HG02763 (cell line): ENCODE measurements around the gene TENM3.
"Not testable (repeated sequence)": the region's sequence is repeated elsewhere in the genome, so short reads cannot be mapped to it uniquely, and the experiment has no call there.

Experiments
- ATAC-seq: cut with Tn5 transposase; IDR thresholded peaks from one replicate; pipeline ENCODE4 v1.9.1; 2021; ENCODE audit warnings: mild to moderate bottlenecking, moderate library complexity; ENCODE audit not compliant: unreplicated experiment

TENM3 gene

GRCh38 chr4:182325848-182326255 is 82.7 kb downstream of the TENM3 start:
- ATAC-seq = no peak

- no peak for ATAC-seq
Observed at GRCh38 chr4:182328505-182328904, 85.3 kb downstream of the TENM3 start.

- ATAC-seq = no peak
Observed at GRCh38 chr4:182337366-182337765, 94.2 kb downstream of the TENM3 start.

- ATAC-seq = no peak
Observed at GRCh38 chr4:182338063-182338462, 94.9 kb downstream of the TENM3 start.

- ATAC-seq = no peak
Observed at GRCh38 chr4:182338746-182339145, 95.5 kb downstream of the TENM3 start.

- ATAC-seq = no peak
Observed at GRCh38 chr4:182339221-182339641, 96.0 kb downstream of the TENM3 start.

GRCh38 chr4:182343453-182343852 is 100.3 kb downstream of the TENM3 start:
- ATAC-seq = no peak

- ATAC-seq = no peak
Observed at GRCh38 chr4:182344968-182345367, 101.8 kb downstream of the TENM3 start.

GRCh38 chr4:182346250-182346649 is 103.0 kb downstream of the TENM3 start:
- no peak for ATAC-seq

- no peak for ATAC-seq
Observed at GRCh38 chr4:182346675-182347375, 103.6 kb downstream of the TENM3 start.

- ATAC-seq = no peak
Observed at GRCh38 chr4:182348779-182349326, 105.7 kb downstream of the TENM3 start.

- ATAC-seq = no peak
Observed at GRCh38 chr4:182350041-182350440, 106.8 kb downstream of the TENM3 start.

- ATAC-seq = no peak
Observed at GRCh38 chr4:182351485-182351884, 108.3 kb downstream of the TENM3 start.

GRCh38 chr4:182354106-182354505 is 110.9 kb downstream of the TENM3 start:
- no peak for ATAC-seq

GRCh38 chr4:182354867-182355266 is 111.7 kb downstream of the TENM3 start:
- ATAC-seq = no peak

GRCh38 chr4:182367153-182367552 is 124.0 kb downstream of the TENM3 start:
- no peak for ATAC-seq

GRCh38 chr4:182369211-182369610 is 126.0 kb downstream of the TENM3 start:
- ATAC-seq = no peak

- ATAC-seq = no peak
Observed at GRCh38 chr4:182370491-182370890, 127.3 kb downstream of the TENM3 start.

GRCh38 chr4:182380771-182381181 is 137.6 kb downstream of the TENM3 start:
- ATAC-seq = no peak

GRCh38 chr4:182382941-182383340 is 139.7 kb downstream of the TENM3 start:
- no peak for ATAC-seq

- ATAC-seq = no peak
Observed at GRCh38 chr4:182384631-182385091, 141.5 kb downstream of the TENM3 start.

- ATAC-seq = no peak
Observed at GRCh38 chr4:182385897-182386296, 142.7 kb downstream of the TENM3 start.

- not testable (repeated sequence) for ATAC-seq
Observed at GRCh38 chr4:182386576-182386975, 143.4 kb downstream of the TENM3 start.
